H9 (cell line): ENCODE data around the gene ADGRG2. TPM values are rescaled to one million over a fixed set of nuclear protein-coding genes. Genes with fewer than 3 reads are reported as not detected.

Source experiments
- DNase-seq: peaks from one replicate; pipeline ENCODE4 v3.0.0-alpha.2; 2017
- H2AFZ ChIP-seq: one replicate; pipeline ENCODE4 v1.6.1; 2013; ENCODE audit warnings: mild to moderate bottlenecking, low read length, control low read depth, moderate library complexity
- H2AK5ac ChIP-seq: 2 replicates; pipeline ENCODE4 v1.6.1; 2013; ENCODE audit warnings: low read length, control low read depth, mixed read lengths; ENCODE audit not compliant: insufficient read length
- H2BK120ac ChIP-seq: one replicate; pipeline ENCODE4 v1.6.1; 2013; ENCODE audit warnings: low read depth, mild to moderate bottlenecking, low read length, control low read depth, inconsistent platforms; ENCODE audit not compliant: poor library complexity, severe bottlenecking
- H2BK12ac ChIP-seq: 2 replicates; pipeline ENCODE4 v1.6.1; 2013; ENCODE audit warnings: low read length, control low read depth, mixed read lengths, low read depth; ENCODE audit not compliant: insufficient read length
- H2BK15ac ChIP-seq: 2 replicates; pipeline ENCODE4 v1.6.1; 2013; ENCODE audit warnings: low read depth, low read length, control low read depth
- H2BK20ac ChIP-seq: one replicate; pipeline ENCODE4 v1.6.1; 2013; ENCODE audit warnings: low read depth, mild to moderate bottlenecking, low read length, control low read depth, inconsistent platforms; ENCODE audit not compliant: poor library complexity, severe bottlenecking
- H2BK5ac ChIP-seq: 2 replicates; pipeline ENCODE4 v1.6.1; 2013; ENCODE audit warnings: low read length, control low read depth, mixed read lengths; ENCODE audit not compliant: insufficient read length
- H3K14ac ChIP-seq: 2 replicates; pipeline ENCODE4 v1.6.1; 2013; ENCODE audit warnings: low read length, control low read depth; ENCODE audit not compliant: insufficient read depth
- H3K18ac ChIP-seq: 2 replicates; pipeline ENCODE4 v1.6.1; 2013; ENCODE audit warnings: low read depth, mild to moderate bottlenecking, mixed read lengths, low read length, control low read depth; ENCODE audit not compliant: insufficient read length
- H3K23ac ChIP-seq: 2 replicates; pipeline ENCODE4 v1.6.1; 2013; ENCODE audit warnings: low read length, control low read depth, mixed read lengths, low read depth; ENCODE audit not compliant: insufficient read length
- H3K23me2 ChIP-seq: 2 replicates; pipeline ENCODE4 v1.6.1; 2013; ENCODE audit warnings: low read depth, mild to moderate bottlenecking, mixed read lengths, low read length, control low read depth; ENCODE audit not compliant: insufficient read length, poor library complexity, severe bottlenecking
- H3K27ac ChIP-seq: 2 replicates; pipeline ENCODE4 v1.5.1; 2013; ENCODE audit warnings: low read length, control low read depth, mixed read lengths, low read depth; ENCODE audit not compliant: insufficient read length
- H3K27me3 ChIP-seq: 2 replicates; pipeline ENCODE4 v1.6.1; 2013; ENCODE audit warnings: low read length, control low read depth, inconsistent platforms; ENCODE audit not compliant: insufficient read depth
- H3K4ac ChIP-seq: 2 replicates; pipeline ENCODE4 v1.6.1; 2013; ENCODE audit warnings: low read depth, mild to moderate bottlenecking, control low read depth, inconsistent platforms, low read length, moderate library complexity
- H3K4me1 ChIP-seq: 2 replicates; pipeline ENCODE4 v1.6.1; 2013; ENCODE audit warnings: low read length, control low read depth, inconsistent platforms; ENCODE audit not compliant: insufficient read depth
- H3K4me2 ChIP-seq: 2 replicates; pipeline ENCODE4 v1.6.1; 2013; ENCODE audit warnings: low read length, control low read depth, mixed read lengths; ENCODE audit not compliant: insufficient read length, insufficient read depth
- H3K56ac ChIP-seq: 2 replicates; pipeline ENCODE4 v1.6.1; 2013; ENCODE audit warnings: low read depth, mild to moderate bottlenecking, mixed read lengths, low read length, control low read depth; ENCODE audit not compliant: insufficient read length
- H3K79me1 ChIP-seq: 2 replicates; pipeline ENCODE4 v1.6.1; 2013; ENCODE audit warnings: low read depth, mild to moderate bottlenecking, moderate library complexity, low read length, control low read depth, inconsistent platforms; ENCODE audit not compliant: insufficient read depth, poor library complexity, severe bottlenecking
- H3K79me2 ChIP-seq: 2 replicates; pipeline ENCODE4 v1.6.1; 2013; ENCODE audit warnings: low read length, control low read depth, inconsistent platforms; ENCODE audit not compliant: insufficient read depth
- H3K9ac ChIP-seq: 2 replicates; pipeline ENCODE4 v1.6.1; 2013; ENCODE audit warnings: low read length, control low read depth, mixed read lengths; ENCODE audit not compliant: insufficient read length; ENCODE audit errors: extremely low read depth
- H3K9me3 ChIP-seq: one replicate; pipeline ENCODE4 v1.6.1; 2013; ENCODE audit warnings: low read depth, low read length, inconsistent platforms; ENCODE audit not compliant: control insufficient read depth
- H3T11ph ChIP-seq: one replicate; pipeline ENCODE4 v1.6.1; 2013; ENCODE audit warnings: mild to moderate bottlenecking, low read length, control low read depth, inconsistent platforms
- H4K20me1 ChIP-seq: one replicate; pipeline ENCODE4 v1.6.1; 2013; ENCODE audit not compliant: control insufficient read depth, insufficient read length, insufficient read depth
- H4K5ac ChIP-seq: 2 replicates; pipeline ENCODE4 v1.6.1; 2013; ENCODE audit warnings: low read depth, mild to moderate bottlenecking, mixed read lengths, low read length, control low read depth; ENCODE audit not compliant: insufficient read length
- H4K8ac ChIP-seq: replicated peaks from 2 replicates; pipeline ENCODE4 v1.6.1; 2013; ENCODE audit warnings: low read length, control low read depth, mixed read lengths, low read depth; ENCODE audit not compliant: insufficient read length
- H4K91ac ChIP-seq: 2 replicates; pipeline ENCODE4 v1.6.1; 2013; ENCODE audit warnings: low read depth, mild to moderate bottlenecking, moderate library complexity, mixed read lengths, low read length, control low read depth; ENCODE audit not compliant: insufficient read length
- H3K27ac Mint-ChIP-seq, 3 experiments: 2 replicates in 2 of 3; 3 replicates in 1 of 3; pipeline ENCODE4 v1.8.0; 2020 to 2021; ENCODE audit warnings: mixed read lengths in 3 of 3, mild to moderate bottlenecking in 1 of 3, moderate library complexity in 1 of 3
- H3K27me3 Mint-ChIP-seq: 2 replicates; pipeline ENCODE4 v1.8.0; 2021; ENCODE audit warnings: low read depth, mild to moderate bottlenecking, moderate library complexity, mixed read lengths
- H3K36me3 Mint-ChIP-seq, 3 experiments: 2 replicates in 2 of 3; 3 replicates in 1 of 3; pipeline ENCODE4 v1.8.0; 2020 to 2021; ENCODE audit warnings: low read depth in 3 of 3, mixed read lengths in 3 of 3; ENCODE audit not compliant: insufficient read depth in 1 of 3
- H3K4me1 Mint-ChIP-seq, 2 experiments: 2 replicates each; pipeline ENCODE4 v1.8.0; 2020; ENCODE audit warnings: mixed read lengths in 2 of 2
- H3K4me3 Mint-ChIP-seq, 2 experiments: 2 replicates in 1 of 2; 3 replicates in 1 of 2; pipeline ENCODE4 v1.8.0; 2020 to 2021; ENCODE audit warnings: mild to moderate bottlenecking in 2 of 2, mixed read lengths in 2 of 2, moderate library complexity in 1 of 2
- H3K9me3 Mint-ChIP-seq, 2 experiments: 2 replicates in 1 of 2; 3 replicates in 1 of 2; pipeline ENCODE4 v1.8.0; 2020; ENCODE audit warnings: mild to moderate bottlenecking in 2 of 2, mixed read lengths in 2 of 2, moderate library complexity in 1 of 2
- CTCF ChIP-seq: fragments of 200-600 bp; sonication (generic); conservative IDR thresholded peaks from 3 replicates; pipeline ENCODE4 v1.8.0; 2021; ENCODE audit warnings: antibody characterized with exemption, mild to moderate bottlenecking
- WGBS: extraction: QIAGEN DNeasy Blood & Tissue Kit; methylation state at CpG from one replicate; pipeline ENCODE4 v1.1.7; 2013; ENCODE audit warnings: missing lambda C conversion rate, low lambda C conversion rate, mixed read lengths; ENCODE audit not compliant: insufficient read length; ENCODE audit errors: extremely low coverage; 5-methylcytosine and 5-hydroxymethylcytosine counted together
- total RNA-seq: library from RNA; stranded (reverse); gene quantifications from 2 replicates; pipeline ENCODE4 v1.2.1, GENCODE V29; 2021

Gene ADGRG2
- total RNA-seq, 1 experiment from 2014 or later = 6.8 TPM

GRCh38 chrX:18955676-18956075, 166.6 kb downstream of the ADGRG2 start:
- H3K27me3 ChIP-seq = no peaks in the 10 kb centered on the region
- no peak overlapping the region for H3K9ac ChIP-seq
- H3K14ac ChIP-seq = no peak overlapping the region
- H3K4me3 Mint-ChIP-seq = no peak overlapping the region
- peaks cover 70 to 74% of the 10 kb centered on the region in 2 experiments for H3K9me3 Mint-ChIP-seq
- H4K91ac ChIP-seq = no peak overlapping the region
- H2BK15ac ChIP-seq = no peak overlapping the region
- no peak overlapping the region for H3K27ac ChIP-seq
- no peak overlapping the region for H2BK120ac ChIP-seq
- H2BK20ac ChIP-seq = no peak overlapping the region
- no peak overlapping the region for H2AFZ ChIP-seq
- no peak overlapping the region for H2BK5ac ChIP-seq
- no peak for DNase-seq
- WGBS = no CpG with 5 or more reads among the region's 4 CpGs
- no peak for TF ChIP-seq CTCF
- peaks cover 13 to 26% (median 15%) of the 10 kb centered on the region in 3 experiments for H3K36me3 Mint-ChIP-seq
- no peak overlapping the region for H3K18ac ChIP-seq
- H3T11ph ChIP-seq = no peak overlapping the region
- peaks cover 1% of the 10 kb centered on the region; the same call in 1 of the 2 replicates for H3K27me3 Mint-ChIP-seq
- H3K4me1 ChIP-seq = no peaks in the 10 kb centered on the region
- peaks cover 16% of the 10 kb centered on the region for H3K9me3 ChIP-seq
- H4K5ac ChIP-seq = no peak overlapping the region
- H3K27ac Mint-ChIP-seq = no peak overlapping the region
- H2AK5ac ChIP-seq = no peak overlapping the region
- H3K4me2 ChIP-seq = no peak overlapping the region
- H2BK12ac ChIP-seq = no peak overlapping the region
- H3K23me2 ChIP-seq = no peaks in the 10 kb centered on the region
- no peak overlapping the region for H4K8ac ChIP-seq
- no peaks in the 10 kb centered on the region for H3K79me1 ChIP-seq
- H4K20me1 ChIP-seq = no peaks in the 10 kb centered on the region
- no peak overlapping the region for H3K4ac ChIP-seq
- no peaks in the 10 kb centered on the region for H3K79me2 ChIP-seq
- no peak overlapping the region for H3K23ac ChIP-seq
- no peak overlapping the region for H3K56ac ChIP-seq
- H3K4me1 Mint-ChIP-seq = peaks cover 5 to 6% of the 10 kb centered on the region in 2 experiments
